Measurements from ENCODE around the gene GNA12.
"Not testable (repeated sequence)": the region's sequence is repeated elsewhere in the genome, so short reads cannot be mapped to it uniquely, and the experiment has no call there.

Gene GNA12

DNA sequence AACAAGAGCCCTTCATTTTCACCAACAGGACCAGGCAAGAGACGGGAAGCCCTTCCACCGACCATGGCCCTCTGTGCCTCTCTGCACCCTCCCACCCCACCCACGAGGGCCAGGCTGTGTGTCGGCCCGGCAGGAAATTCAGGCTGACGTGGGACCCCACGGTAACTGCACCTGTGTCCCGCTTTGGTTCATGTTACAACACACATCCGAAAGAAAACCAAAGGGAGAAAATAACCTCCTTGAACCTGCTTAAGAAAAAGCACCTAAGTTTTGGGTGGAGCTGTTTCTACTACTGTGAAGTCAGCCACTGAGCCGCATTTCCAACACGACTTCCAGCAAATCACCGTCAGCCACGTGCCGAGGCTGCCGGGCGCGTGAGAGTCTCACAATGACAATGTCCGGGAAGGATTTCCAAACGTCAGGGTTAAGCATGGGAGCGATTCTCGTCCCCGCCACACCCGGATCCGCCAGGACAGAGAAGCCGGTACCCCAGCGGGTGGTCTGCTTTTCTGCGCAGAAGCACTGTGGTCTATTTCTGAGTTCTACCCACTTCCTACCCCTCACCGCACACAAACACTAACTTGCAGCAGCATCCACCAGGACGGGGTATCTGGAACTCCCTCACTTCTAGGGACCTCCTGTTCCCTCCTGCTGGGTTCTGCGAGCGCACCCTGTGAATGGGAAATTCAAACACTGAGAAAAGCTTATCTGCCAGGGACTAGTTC lies 119.5 kb downstream of the GNA12 start:
- no peak for DNase-seq

DNA sequence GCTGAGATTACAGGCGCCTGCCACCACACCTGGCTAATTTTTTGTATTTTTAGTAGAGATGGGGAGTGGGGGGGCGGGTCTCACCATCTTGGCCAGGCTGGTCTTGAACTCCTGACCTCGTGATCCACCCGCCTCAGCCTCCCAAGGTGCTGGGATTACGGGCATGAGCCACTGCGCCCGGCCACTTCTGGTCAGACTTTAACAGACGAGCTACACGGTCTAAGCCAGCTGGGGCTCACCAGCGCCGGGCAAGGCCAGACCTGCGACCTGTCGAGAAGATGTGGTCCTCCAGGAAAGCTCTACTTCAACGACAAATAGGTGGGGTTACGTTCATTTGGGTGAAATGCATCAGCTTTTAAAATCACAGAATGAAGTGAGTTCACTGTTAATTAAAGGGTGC lies 120.1 kb downstream of the GNA12 start:
- DNase-seq: not testable (repeated sequence)

DNA sequence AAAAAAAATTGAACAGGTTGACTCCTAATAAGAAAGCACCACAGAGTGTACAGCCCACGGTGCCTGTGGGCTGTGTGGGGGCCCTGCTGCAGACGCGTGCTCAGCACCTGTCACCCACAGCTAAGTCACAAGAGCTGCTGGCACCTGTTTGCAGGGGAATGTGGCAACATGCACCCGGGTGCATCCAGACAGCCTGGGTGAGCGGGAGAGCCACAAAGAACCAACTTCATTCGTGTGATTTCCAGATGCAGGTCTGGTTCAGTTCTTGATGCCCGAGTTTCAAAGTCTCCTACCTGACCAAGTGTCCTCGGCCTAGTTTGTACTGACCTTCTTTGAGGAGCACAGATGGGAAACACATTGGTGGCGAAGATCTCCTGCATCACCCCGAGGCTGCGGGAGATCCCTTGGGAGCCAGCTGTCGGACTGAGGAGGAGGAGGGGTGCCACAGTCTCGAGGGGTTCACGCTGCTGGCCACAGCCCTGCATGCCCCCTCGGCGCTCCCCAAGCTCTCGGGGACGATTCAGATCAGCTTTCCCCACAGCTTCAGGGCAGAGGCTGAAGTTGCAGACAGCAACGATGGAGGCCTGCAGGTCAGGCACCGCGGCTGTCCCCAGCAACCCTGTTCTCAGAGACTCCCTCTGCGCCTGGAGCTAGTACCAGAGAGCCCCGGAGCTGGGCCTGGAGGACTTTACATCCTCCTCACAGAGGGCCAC lies 120.8 kb downstream of the GNA12 start:
- DNase-seq: no peak

DNA sequence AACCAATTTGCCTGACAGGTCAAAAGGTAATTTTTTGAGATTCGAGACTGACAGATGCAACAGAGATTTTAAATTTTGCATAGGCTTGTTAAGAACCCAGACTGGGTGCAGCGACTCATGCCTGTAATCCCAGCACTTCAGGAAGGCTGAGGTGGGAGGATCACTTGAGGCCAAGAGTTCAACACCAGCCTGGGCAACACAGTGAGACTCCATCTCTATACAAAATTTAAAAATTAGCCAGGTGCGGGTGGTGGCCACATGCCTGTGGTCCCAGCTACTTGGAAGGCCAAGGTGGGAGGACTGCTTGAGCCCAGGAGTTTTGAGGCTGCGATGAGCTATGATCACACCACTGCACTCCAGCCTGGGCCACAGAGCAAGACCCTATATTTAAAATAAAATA lies 121.5 kb downstream of the GNA12 start:
- no peak for DNase-seq

DNA sequence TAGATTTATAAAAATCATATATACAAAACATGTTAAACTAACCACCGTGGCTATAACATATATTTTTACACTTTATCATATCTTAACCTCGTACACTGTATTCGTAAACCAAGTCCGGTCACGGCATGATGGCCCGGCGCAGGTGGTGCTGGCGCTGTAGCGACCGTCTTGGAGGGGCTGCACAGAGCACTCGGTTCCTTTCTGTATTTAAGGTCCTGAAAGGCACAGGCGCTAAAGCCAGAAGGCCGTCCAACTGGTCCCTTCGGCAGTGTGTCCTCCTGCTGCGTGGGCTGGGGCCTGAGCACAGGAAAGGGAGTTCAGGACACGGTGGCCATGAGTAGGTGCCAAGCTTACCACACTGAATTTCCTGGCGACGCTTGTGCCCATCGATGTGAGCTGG lies 122.3 kb downstream of the GNA12 start:
- DNase-seq: no peak

DNA sequence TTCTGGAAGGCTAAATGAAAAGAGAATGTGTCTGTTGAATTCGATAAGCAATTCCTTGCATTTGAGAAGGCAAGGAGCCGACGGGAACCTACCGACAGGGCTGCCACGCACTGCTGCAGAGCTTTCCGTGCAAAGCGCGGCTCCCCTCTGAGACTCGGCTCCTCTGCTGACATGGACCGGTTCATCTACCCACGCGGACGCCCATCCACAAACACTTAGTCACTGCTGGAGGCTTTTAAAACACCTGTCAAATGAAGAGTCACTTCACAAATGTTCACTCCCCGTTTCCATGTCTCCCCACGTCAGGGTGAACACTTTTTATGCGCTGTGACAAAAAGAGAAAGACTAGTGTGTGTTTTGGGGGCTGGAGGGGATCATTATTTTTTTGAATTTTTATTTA lies 124.1 kb downstream of the GNA12 start:
- peak; percentile 62 for DNase-seq

DNA sequence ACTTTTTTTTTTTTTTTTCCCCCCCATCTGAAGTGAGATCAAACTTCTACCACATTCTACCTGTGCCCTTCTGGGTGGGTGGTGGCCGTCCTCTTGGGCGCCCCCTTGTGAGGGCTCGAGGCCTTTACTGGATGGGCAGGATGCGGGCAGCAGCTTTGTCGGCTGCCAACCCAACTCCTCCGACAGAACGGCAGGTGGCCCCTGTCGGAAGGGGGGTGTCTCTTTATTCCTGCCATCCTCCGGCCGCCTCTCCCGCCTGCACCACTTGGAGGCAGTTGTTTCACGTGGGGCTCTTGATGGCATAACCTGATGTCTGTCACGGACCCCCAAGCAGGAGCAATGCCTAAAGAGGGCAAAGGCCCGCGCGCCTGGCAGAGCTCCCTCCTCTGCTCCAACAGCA lies 125.1 kb downstream of the GNA12 start:
- DNase-seq: peak; percentile 51

DNA sequence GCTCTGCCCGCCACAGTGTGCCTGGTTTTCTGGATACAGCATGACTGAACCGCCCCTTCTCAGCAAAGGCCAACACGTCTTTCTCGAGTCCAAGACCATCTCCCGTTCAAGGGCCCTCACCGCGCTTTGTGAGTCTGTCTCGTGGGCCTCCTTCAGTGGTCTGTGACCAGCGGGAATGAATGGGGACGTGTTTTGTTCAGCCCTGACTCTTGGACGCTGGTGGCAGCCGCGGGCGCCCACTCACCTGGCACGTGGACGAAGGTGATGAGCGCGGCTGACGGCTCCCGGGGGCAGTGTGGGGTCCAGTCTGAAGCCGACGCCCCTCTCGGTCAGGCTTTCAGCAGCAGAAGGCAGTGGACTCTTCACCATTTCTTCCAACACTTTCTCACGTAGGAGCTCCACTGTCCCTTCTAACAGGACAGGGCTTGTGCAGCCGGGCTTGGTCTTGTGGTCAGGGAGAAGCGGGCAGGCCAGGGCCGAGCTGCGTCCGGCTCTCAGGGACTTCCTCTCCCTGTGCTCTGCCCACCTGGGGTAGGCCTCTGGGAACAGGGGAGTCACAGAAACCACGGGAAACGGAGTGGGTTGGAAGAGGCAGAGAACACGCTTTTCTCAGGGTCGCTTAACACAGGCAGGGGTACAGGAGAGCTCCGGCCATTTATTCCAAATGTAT lies 125.7 kb downstream of the GNA12 start:
- DNase-seq: no peak

DNA sequence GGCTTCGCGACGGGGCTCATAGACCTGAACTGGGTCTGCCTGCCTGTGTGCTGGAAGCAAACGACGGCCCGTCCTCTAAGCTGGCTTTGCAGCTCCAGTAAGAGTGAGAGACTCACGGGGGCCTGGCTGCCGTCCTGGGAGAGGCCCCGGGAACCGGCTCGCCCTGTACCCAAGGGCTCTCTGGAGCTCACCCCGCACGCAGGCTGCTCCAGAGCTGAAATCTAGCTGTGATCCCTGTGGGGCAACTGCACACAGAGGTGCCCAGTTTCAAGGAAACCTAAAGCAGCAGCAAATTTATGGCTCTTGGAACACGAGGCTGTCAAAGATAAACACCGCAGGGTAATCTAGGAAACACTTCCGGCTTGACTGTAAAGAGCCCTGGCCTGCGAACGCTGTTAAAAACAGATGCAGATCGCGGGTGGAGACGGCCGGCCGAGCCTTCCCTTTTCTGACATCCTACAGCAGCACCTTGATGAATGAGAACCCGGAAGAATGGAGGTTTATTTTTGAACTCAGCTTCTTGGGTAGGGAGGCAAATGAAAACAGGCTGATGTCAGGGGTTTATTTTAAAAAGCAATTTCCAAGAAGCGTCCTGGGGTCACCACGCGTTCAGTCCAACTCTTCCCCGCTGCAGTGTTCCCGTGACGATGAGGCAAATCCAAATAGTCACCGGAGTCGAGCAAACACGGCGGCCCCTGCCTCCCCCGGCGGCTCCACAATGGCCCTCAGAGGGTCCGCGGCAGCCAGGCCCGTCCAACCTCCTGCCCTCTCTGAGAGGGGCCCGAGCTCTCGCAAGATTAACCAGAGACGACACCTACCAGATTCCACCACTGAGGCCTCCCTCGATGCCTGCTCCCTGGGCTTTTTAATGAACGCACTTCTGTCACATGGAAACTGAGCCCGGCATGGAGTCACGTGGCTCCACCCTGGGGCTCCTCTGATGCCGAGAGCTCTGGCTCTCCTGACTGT lies 126.5 kb downstream of the GNA12 start:
- peak; percentile 11 for DNase-seq

DNA sequence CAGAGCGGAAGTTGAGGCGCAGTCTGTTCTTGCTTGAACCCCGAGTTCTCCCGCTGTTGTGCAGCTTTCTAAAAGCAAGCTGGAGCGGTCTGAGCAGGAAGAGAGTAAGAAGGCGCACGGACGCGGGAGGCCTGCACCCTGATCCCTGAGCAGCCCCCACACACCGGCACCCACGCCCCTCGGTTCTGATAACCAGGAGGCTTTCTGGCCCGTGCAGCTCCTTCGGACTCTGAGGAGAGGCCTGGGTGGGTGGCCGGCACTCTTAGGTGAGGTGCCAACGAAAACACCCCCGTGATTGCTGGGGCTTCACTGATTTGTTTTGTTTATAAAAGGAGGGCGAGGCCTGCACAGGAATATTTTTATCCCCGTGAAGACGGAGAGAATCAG lies 127.2 kb downstream of the GNA12 start:
- no peak for DNase-seq

DNA sequence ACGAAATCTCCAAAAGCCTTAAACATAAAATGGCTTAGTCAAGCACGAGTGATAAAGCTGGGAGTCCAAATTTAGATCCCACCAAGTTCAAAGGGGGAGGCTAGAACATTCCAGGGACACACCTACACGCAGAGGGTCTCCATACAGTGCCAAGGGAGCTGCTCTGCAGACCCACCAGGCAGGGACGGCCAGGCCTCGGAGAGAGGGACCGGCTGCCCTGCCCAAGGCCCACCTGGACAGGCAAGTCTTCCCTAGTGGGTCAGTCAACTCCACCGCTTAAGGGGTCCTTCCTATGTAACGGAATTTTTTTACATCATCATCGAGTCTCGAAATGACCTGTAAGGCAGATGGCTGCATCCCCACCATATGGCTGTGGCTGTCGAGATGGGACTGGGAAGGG lies 127.6 kb downstream of the GNA12 start:
- DNase-seq: no peak

DNA sequence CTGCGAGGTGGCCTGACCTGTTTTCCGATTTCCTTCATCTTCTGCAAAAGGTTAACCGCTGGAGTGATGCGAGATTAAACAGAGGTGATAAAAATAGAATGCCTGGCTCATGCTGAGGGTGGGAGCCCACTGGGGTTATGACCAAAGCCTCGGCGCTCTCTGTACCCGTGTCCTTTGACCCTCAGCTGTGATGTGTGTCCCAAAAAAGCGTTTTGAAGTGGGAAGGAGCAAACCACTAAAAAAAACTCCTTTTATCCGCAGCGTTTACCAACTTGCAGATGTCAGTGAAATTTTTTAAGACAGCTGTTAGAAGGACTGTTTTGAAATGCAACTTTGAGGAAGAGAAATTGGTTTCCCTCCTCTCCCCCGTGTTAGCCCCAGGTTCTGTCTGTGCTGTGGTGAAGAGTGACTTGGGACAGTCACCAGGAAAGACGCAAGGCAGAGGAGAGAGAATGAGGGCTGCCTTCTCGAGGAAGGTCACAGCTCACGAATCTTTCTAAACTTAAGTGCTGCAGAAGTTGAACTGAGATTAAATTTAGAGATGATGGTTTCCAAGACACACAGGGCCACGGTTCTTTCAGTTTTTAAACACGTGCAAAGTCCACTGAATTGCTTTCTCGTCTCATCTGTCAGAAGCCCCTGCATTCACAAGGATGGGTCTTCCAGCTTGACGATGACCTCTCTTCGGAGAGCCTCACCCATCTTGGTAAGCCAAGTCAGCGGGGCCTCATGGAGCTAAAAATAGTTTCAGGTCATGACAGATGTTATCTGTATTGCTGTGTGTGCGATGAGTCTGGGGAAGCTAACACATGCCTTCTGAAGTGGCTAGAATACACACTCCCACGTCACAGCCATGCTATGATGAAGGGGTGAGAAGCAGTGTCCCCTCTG lies 128.5 kb downstream of the GNA12 start:
- no peak for DNase-seq

DNA sequence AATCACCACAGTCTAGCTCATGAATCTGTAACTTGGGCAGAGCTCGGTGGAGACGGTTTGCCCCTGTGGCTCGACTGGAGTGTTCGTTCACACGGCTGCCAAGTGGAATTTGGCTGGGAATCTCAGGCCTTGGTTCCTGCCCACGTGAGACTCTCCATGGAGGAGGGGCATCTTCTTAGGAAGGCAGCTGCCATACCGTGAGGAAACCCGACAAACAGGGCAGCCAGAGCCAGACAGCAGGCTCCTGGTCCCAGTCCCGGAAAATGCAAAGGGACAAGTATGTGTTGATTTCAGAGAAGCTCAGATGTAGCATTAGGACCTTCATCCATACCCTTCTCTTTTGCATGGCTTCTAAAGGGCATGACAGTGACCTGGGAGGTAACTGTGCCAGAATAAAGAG lies 129.5 kb downstream of the GNA12 start:
- DNase-seq: no peak

DNA sequence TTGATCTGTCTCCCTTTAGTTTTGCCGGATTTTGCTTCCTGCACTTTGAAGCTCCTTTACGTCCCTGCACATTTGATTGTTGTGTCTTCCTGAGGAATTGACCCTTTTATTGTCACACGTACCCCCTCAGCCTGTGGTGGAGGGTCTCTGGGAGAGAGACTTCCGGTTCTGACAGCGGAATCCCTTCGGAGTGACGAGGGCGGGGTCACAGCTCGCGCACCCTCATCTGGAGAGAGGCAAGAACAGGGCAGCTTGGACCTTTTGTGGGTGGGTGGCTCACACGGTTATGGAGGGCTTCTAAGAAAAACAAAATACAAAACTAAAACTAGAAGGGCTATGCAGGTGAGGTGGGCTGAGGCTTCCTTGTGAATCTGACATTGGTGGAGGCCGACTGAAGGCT lies 130.1 kb downstream of the GNA12 start:
- DNase-seq: no peak

DNA sequence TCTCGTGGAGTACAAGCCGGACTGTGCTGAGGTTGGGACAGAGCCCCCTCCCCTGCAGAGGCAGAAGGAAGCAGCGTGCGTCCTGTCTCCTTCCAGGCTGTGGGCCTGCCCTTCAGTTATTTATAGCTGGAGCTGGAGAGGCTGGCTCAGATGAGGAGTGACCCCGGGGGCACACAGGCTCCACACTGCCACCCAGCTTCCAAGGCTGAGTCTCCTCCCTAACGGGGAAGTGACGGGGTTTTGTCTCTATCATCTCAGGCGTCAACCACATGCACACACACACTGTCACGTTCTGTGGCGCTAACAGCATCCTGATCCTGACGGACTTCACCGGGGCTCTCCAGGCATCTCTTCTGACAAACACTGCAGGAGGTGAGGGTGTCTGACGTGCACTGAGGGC lies 130.7 kb downstream of the GNA12 start:
- no peak for DNase-seq

DNA sequence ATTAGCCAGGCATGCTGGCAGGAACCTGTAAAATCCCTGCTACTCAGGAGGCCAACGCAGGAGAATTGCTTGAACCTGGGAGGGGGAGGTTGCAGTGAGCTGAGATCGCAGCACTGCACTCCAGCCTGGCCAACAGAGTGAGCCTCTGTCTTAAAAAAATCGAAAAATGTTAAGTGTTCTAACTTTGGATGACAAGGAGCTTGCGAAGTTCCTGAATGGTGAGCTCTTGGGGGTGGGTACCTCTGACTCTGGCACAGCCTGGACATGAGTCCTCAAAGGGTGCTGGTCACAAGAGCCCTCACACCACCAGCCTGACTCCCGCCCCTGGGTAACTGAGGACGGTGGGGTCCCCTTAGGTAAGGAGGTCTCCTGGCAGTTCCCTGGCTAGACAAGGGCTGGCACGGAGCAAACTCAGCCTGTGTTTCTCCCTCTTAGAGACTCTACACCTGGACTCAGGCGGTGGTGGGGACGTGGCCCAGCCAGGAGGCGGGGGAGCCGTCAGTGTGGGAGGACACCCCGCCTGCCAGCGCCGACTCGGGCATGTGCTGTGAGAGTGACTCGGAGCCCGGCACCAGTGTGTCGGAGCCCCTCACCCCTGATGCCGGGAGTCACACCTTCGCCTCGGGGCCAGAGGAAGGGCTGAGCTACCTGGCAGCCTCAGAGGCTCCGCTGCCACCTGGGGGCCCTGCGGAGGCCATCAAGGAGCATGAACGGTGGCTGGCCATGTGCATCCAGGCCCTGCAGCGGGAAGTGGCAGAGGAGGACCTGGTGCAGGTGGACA lies 132.0 kb downstream of the GNA12 start:
- no peak for DNase-seq

DNA sequence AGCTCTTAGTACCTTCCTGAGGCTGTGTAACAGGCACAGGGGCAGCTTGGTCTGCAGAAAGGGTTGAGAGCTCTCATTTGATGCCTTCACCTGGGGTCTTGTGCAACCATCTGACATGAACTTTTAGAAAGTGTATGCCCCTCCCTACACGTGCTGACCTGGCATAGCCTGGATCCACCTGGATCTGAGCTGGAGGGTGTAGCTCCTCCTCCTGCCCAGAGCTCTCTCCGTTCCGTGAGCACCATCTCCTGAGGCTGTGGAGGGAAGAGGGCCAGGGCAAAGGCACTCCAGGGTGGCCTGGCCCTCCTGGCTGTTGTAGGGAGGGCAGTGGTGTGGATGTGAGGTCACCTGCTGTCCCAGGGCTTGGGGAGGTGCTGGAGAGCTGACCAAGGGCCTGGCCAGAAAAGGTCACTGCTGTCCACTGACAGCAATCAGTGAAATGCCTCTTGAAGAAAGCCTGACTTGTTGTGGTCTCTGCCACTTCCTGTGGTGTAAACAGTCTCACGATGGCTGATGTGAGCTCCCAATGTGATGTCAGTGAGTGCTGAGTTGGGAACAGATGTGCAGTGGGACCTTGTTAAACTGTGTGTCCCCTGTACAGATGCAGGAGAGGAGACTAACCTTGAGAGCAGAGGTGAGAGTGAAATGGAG lies 133.1 kb downstream of the GNA12 start:
- no peak for DNase-seq

DNA sequence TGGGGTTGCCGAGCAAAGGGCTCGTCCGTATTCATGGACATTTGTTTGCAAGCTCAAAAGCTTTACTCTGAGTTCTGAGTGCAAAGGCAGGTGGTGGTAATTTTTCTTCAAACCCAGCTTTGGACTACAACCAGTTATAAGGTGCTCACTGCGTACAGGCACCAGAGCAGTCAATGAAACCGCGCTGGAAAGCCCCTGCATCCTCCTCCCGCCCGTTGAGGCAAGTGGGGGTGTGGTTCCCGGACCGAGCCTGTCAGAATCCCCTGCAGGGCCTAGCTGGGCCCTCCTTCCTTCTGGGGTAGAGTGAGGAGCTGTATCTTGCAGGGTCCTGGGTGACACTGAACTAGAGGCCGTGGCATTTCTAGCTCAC lies 133.8 kb downstream of the GNA12 start:
- DNase-seq: no peak

DNA sequence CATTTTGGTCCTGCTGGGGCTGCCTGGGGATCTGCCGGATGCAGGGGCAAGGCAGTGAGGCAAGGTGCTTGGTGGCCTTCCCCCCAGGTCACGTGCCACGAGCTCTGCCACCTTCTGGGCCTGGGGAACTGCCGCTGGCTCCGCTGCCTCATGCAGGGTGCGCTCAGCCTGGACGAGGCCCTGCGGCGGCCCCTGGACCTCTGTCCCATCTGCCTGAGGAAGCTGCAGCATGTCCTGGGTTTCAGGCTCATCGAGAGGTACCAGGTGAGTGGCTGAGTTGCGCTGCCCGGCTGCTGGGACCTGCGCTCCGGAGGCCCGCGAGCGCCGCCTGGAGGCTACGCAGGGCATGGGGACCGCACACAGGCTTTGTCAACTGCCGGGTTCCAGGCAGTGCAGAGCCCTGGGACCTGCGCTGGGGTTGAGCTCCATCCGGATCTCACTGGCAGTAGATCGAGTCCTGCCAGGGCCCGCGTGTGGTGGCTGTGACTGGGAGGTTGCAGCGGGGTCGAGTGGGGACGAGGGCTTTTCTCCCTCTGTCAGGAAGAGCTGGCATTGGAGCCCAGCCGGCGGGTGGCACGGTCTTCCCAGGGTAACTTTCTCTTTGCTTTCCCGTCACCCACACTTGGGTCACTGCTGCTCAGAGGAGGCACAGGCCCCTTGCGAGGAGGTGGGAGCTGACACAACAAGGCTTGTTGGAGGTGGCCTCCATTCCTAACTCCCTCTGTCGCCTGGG lies 134.4 kb downstream of the GNA12 start:
- no peak for DNase-seq
